ENCODE results near the gene TLL2. TPM values are rescaled to one million over a fixed set of nuclear protein-coding genes. Genes with fewer than 3 reads are reported as not detected.

The TLL2 gene
- total and polyA plus RNA-seq, 9 of the 15 experiments (the other 6 are each of a cell fraction or from before 2014, with no cell fraction given), result 0.09 TPM; not detected in 8

DNA sequence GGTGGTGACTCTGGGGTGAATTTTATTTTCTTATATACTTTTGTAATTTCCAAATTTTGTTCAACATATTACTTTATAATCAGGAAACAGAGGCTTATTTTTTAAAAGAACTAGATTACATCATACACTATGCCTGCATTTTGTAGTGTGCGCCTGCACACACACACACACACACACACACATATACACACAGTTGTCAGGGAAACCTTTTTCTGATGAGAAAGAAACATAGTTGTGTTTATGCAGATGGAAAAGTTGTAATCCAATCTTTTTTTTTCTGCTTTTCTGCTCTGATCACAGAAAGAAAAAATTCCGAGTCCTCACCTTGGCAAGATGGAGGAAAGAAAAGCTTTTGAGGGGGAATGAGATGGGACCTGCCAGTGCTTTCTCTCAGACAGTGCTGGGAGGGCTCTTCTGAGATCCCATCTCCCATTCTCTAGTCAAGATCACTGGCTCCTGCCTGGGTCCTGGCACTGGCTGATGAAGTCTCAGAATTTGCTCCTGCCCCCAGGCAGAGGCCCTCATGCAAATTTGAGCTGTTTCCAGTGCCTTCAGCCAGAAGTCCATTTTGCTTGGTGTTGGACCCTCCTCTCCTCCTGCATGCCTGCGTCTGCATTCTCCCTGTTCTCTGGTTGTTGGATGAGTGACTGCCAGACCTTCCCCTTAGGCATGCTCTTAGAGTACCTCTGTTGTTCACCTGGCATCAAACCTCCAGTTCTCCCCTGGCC is 59.7 kb downstream of the TLL2 start:
- no peak overlapping the region for H3K4me3 ChIP-seq
- no peaks in the 10 kb centered on the region for H3K36me3 ChIP-seq (ENCODE audit: control insufficient read depth, insufficient read depth, low read length)
- in situ Hi-C loops (cut with MboI) (no loop called here), intact Hi-C loops (cut with micrococcal nuclease) (no loop called here)
- H3K9me1 ChIP-seq (ENCODE audit: control insufficient read depth, insufficient read depth, low read length), result no peaks in the 10 kb centered on the region
- DNase-seq (ENCODE audit: extremely low read depth in 1 of 4, low spot score in 3 of 4) (no peak), ATAC-seq (no peak), FAIRE-seq (no peak)
- 0% methylated on average over 2 of the region's 3 CpGs for WGBS (ENCODE audit: insufficient coverage, low coverage, missing lambda C conversion rate)
- peaks cover 4 to 36% of the 10 kb centered on the region in 2 experiments for H3K27me3 ChIP-seq (ENCODE audit: control insufficient read depth in 2 of 2, insufficient read depth in 2 of 2, low read length in 2 of 2)
- no peak overlapping the region for H3K27ac ChIP-seq (ENCODE audit: extremely low read depth, low read depth, low read length)
- H3K79me2 ChIP-seq (ENCODE audit: control insufficient read depth, insufficient read depth, low read length), result no peaks in the 10 kb centered on the region
- H3K4me1 ChIP-seq (replicated peaks in 1 of 2; ENCODE audit: control insufficient read depth in 2 of 2, insufficient read depth in 2 of 2, low read length in 2 of 2), result no peaks in the 10 kb centered on the region
- no peaks in the 10 kb centered on the region for H3K9me3 ChIP-seq (replicated peaks; ENCODE audit: control insufficient read depth, insufficient read depth, low read depth, low read length)
- POLR2A ChIA-PET, result no interaction called here
- TF ChIP-seq LEF1 (IDR thresholded peaks at IDR 0.05), result no peak
- no peak for TF ChIP-seq EP300 (IDR thresholded peaks at IDR 0.05; ENCODE audit: low read length)
- TF ChIP-seq FOXJ2 (tag; IDR thresholded peaks at IDR 0.05), result no peak
- TF ChIP-seq ZBTB26 (CRISPR knock-in tag; IDR thresholded peaks at IDR 0.05), result no peak
- TF ChIP-seq, protein P1, sequence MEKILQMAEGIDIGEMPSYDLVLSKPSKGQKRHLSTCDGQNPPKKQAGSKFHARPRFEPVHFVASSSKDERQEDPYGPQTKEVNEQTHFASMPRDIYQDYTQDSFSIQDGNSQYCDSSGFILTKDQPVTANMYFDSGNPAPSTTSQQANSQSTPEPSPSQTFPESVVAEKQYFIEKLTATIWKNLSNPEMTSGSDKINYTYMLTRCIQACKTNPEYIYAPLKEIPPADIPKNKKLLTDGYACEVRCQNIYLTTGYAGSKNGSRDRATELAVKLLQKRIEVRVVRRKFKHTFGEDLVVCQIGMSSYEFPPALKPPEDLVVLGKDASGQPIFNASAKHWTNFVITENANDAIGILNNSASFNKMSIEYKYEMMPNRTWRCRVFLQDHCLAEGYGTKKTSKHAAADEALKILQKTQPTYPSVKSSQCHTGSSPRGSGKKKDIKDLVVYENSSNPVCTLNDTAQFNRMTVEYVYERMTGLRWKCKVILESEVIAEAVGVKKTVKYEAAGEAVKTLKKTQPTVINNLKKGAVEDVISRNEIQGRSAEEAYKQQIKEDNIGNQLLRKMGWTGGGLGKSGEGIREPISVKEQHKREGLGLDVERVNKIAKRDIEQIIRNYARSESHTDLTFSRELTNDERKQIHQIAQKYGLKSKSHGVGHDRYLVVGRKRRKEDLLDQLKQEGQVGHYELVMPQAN (IDR thresholded peaks at IDR 0.05; ENCODE audit: borderline replicate concordance), result no peak
- no peak for TF ChIP-seq SP2 (IDR thresholded peaks at IDR 0.05; ENCODE audit: extremely low read depth, low read depth, low read length, poor library complexity, severe bottlenecking)
- no peak for TF ChIP-seq TRIM25 (IDR thresholded peaks at IDR 0.05; ENCODE audit: borderline replicate concordance)
- TF ChIP-seq CTCFL (IDR thresholded peaks at IDR 0.05; ENCODE audit: borderline replicate concordance, insufficient read depth, low read depth, low read length, poor library complexity, severe bottlenecking), result no peak
- CTCF ChIA-PET (ENCODE audit: low intra/inter-chr PET ratio), result no interaction called here
- H4K20me1 ChIP-seq (replicated peaks; ENCODE audit: control insufficient read depth, insufficient read depth, low read length), result no peaks in the 10 kb centered on the region
- H2AFZ ChIP-seq (ENCODE audit: low read depth, low read length), result no peak overlapping the region
- BruUV-seq (replicated peaks), result no TSS peak
- no peak overlapping the region for H3K4me2 ChIP-seq (ENCODE audit: insufficient read depth, low read length)
- no peak overlapping the region for H3K9ac ChIP-seq (ENCODE audit: insufficient read depth in 1 of 2, low read depth in 2 of 2, low read length in 2 of 2)

Data from K562 (cell line).